NK-92 treated with Interleukin-12 subunit alpha and Interleukin-12 subunit beta, amount 100 ng/mL, for 24 hours (cell line): ENCODE results near the gene PREX1.

ENCODE experiments used
- DNase-seq: peaks from one replicate; lab custom pipeline; 2025; lab: John Stamatoyannopoulos, UW

Gene PREX1

DNA sequence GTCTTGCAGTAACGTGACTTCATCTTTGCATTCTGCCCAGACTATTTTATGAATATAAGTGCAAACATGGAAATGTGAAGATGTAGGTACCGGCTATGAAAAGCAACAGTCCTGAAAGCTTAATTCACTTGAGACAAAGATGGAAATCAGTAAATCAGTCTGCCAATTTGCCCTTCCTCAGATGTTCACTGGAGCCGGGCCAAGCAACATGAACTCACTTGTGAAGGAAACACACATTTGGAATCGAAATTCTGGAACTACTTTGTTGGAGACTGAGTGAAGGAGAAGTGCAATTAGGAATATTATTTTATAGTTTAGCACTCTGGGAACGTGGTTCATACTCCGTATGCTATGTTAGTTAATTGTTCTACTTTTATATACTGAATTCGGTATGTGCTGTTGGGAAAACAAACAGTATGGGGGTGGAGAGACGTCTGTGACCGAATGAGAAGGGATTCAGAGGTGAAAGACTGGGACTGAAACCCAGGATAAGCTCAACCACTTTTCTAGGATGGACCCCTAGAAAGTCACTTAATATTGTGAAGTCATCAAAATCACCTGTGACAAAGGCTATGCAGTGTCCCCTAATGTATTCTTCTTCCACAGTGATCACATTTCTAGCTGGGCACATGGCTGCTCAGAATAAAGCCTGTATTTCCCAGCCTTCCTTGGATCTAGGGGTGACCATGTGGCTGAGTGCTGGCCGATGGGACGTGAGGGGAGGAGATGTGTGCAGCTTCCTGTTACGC, 95.5 kb downstream of the PREX1 start:
- DNase-seq: no peak

DNA sequence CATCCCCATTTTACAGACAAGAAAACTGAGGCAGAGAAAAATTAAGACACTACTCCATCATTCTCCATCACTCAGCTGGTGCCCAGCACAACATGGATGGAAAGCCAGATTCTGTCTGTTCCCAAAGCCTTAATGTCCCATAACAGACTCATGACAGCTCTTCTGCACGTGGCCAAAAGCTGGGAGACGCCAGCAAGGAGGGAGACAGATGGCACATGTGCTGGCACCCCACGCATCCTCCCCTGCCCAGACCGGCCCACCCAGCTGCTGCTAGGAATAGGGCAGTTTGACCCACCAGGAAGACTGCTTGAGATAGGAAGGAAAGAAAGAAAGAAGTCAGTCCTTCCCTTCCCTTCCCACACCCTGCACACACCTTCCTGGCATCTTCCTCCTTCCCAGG, 96.3 kb downstream of the PREX1 start:
- DNase-seq: no peak

DNA sequence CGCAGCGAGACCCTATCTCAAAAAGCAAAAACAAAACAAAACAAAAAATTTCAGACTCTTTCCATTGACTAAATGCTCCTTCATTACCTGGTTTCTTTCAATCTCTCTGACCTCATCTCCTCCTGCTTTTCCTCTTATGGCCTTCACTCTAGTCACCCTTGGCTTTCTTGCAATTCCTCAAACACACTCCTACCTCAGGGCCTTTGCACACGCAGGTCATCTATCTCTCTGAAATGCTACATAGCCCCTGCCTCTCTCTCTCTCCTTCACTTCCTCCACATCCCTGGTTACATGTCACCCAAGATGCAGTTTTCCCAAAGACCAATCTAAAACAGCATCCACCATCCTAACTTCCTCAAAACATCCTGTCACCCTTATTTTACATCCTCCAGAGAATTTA, 96.8 kb downstream of the PREX1 start:
- DNase-seq: no peak

DNA sequence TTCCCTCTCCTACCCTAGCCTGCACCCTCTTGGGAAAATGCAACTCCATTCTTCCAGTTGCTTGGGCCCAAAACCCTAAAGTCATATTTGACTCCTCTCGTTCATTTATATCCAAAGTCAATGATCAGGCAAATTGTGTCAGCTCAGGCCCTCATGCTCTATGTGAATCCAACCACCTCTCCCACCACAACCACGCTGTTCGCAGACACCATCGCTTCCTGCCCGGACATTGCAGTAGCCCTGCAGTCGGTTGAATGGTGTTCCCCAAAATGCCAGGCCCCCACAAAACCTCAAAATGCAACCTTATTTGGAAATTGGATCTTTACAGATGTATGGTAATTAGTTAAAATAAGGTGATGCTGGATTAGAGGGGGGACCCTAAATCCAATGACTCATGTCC, 98.3 kb downstream of the PREX1 start:
- DNase-seq: no peak

DNA sequence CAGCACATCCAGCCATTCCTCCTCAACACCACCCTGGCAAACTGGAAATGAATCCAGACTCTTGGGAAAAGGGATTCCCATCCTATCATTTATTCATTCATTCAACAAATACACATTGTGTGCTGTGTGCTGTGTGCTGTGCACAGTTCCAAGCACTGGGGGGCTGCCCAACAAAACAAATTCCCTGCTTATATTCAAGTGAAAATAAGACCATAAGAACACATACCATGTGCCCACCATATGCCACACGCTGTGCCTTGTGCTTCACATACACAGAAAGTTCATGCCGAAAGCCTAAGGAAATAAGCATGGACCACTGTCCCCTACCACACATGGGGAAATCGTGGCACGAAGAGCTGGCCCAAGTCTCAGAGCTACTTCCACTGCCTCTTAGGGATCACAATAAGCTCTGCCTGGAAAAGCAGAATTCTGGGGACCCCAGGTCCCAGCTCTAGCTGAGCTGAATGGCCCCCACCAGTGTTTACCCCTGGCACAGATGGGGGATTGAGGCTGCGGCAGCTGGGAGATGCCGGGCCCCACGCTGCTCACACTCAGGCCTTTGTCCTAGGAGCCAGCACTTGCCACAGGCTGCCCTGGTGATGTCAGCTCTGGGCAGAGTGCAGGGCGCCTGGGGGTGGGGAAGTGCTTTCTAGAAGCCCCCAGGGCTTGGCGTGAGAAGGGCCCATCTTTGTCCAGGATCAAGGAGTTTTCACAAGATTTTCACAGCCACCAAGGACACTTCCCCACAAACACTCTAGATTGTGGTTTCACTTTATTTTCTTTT, 99.6 kb downstream of the PREX1 start:
- DNase-seq: no peak

DNA sequence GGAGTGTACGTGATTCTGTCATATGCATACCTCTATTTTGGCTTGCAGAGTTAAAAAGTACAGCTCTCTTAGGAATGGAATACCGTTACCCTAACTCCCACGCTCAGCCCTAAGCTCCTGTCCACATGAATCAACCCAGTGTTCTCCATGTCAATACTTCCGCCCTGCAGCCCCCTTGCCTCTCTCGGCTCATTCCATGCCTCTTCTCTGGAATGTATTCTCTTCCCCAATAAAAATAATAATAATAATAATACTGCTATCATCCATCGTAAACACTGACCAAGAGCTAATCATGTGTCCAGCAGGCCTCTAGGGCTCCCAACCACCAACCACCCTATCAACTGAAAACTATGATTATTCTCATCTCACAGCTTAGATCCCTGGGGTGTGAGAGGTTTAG, 100.6 kb downstream of the PREX1 start:
- no peak for DNase-seq

DNA sequence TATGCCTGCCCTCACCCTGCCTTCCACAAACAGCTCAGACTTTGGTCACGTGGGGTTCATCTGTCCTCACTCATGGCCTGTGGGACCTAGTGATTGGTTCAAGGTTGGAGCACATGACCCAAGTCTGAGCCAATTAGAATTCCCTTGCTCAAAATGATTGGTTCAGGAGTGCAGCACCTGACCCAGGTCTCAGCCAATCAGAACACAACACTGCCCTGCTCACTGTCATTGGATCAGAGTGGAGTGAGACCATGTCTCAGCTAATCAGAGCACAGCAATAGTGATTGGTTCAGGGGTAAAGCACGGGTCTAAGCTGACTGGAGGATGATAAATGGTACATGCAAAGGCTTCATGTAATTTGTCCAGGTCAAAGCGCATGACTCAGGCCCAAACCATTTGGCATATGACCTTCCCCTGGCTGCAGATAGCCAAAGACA, 102.2 kb downstream of the PREX1 start:
- DNase-seq: no peak

DNA sequence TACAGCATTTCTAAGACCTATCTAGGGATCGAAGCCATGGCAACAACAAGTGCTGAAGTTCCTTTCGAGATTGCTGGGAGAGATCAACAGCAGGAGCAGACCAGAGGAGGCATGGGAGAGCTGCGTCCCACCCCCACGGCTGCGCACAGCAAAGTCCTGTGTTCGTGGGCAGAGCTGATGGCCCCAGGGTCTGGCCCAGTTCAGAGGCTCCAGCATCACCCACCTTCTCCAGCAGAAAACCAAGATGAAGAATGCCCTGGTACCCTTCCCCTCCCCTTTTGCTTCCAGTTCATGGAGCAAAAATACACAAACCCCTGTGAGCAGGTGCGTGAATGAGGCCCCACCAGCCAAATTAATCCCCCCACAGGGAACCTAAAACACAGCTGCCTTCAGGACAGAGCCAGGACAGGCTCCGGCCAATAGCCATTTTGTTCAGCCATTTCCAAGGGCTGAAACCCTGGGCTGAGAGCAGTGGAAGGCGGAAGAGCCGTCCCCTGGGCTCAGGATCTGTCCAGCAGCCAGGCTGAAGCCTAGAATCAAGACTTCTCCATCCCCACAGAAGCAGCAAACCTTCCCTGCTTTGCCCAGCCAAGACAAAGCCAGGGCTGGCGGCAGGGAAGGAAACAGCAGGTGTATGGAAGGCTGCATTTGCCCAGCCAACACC, 102.8 kb downstream of the PREX1 start:
- DNase-seq: no peak

DNA sequence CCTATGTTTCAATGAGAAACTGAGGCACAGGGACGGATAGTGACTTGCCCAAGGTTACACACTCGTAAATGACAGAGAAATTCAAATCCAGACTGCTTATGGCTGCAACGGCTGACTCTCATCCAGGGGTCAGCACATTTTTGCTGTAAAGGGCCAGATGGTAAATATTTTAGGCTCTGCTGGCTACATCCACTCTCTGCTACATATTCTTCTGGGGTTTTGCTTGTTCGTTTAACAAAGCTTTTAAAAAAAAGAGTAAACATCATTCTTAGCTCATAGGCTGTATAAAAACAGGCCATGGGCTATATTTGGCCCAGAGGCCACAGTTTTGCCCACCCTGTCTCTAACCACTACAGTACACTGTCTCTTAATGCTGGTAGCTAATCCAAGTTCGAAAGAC, 103.4 kb downstream of the PREX1 start:
- DNase-seq: no peak

- DNase-seq: no peak
These were observed 104.2 kb downstream of the PREX1 start for GRCh38 chr20:48723308-48724264.

- peak; percentile 42 for DNase-seq
These were observed 105.0 kb downstream of the PREX1 start for GRCh38 chr20:48722737-48723191.

- DNase-seq: no peak
These were observed 105.6 kb downstream of the PREX1 start for GRCh38 chr20:48722002-48722731.

GRCh38 chr20:48721324-48722001, 106.3 kb downstream of the PREX1 start:
- no peak for DNase-seq

- no peak for DNase-seq
These were observed 107.4 kb downstream of the PREX1 start for GRCh38 chr20:48720256-48720985.

GRCh38 chr20:48719598-48720255, 108.1 kb downstream of the PREX1 start:
- no peak for DNase-seq

DNA sequence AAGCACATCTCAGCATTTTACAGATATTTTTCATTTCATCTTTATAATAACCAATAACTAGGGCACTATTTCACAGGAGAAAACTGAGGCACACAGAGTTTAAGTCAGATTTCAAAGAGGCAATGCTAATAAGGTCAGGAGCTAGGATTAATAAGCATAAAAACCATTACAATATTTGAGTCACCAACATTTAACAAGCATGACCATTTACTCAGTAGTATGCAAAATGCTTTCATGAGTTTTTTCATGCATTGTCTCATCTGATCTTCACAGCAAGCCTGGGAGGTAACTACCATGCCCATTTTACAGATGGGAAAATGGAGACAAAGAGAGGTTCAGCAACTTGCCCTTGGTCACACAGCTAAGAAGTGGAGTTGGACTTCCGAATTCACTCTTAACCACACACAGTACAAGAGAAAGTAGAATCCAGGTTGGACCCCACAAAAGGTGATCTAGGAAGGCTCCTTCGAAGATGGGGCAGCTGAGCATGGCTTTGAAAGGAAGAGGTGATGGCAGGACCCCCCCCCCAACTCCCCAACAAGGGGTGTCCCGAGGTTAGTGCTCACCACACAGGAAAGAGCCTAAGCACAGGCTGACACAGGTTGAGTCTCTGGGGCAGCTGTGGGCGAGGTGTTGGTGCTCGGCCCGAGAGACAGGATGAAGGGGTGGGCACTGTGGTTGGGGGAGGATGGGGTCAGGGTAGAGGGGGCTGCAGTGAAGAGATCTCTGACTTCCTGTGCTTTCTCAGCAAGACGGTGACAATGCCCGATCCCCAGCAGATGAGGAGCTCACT, 108.8 kb downstream of the PREX1 start:
- DNase-seq: peak; percentile 90

DNA sequence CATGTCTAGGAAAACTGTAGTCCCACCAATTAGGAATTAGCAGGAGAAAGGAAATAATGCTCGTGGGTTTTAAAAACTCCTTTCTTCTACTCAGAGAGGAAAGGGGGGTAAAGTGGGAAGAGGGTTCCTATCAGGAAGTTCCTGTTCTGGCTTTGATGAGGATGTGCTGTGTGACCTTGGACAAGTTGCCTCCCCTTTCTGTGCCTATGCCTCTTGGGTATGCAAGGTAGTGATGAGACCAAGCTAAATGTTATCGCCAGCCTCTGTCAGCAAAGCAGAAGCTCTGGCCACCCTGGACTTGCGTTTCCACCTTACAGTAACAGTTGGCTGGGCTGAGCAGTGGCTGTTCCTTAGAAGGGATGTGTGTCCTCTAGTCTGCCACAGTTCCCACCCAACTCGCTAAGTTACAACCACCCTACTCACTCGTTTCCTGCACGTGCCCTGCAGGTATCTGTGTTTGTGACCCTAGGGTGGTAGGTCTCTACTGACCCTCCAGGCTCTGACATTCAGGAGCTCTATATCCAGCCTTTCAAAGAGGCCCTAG, 110.0 kb downstream of the PREX1 start:
- no peak for DNase-seq

- peak; percentile 32 for DNase-seq
These were observed 110.6 kb downstream of the PREX1 start for GRCh38 chr20:48717095-48717672.
